HPDE6-E6E7 (cell line): ENCODE measurements around the gene ZNF366.
"Not testable (repeated sequence)": the region's sequence is repeated elsewhere in the genome, so short reads cannot be mapped to it uniquely, and the experiment has no call there.

Experiments used
- DNase-seq: peaks from one replicate; pipeline ENCODE4 v3.0.0; 2011; ENCODE audit warnings: missing footprints; ENCODE audit errors: extremely low spot score

Gene ZNF366

GRCh38 chr5:72407541-72407940 lies 99.7 kb downstream of the ZNF366 start:
- DNase-seq: no peak

- DNase-seq: no peak
These were observed 100.1 kb downstream of the ZNF366 start for GRCh38 chr5:72407078-72407477.

DNA sequence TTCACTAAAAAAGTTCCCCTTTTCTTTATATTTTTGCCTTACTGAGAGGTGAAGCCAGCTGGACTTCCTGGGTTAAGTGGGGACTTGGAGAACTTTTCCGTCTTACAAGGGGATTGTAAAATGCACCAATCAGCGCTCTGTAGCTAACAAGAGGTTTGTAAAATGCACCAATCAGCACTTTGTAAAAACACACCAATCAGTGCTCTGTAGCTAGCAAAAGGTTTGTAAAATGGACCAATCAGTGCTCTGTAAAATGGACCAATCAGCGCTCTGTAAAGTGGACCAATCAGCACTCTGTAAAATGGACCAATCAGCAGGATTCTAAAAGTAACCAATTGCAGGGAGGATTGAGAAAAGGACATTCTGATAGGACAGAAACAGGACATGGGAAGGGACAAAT lies 102.4 kb downstream of the ZNF366 start:
- DNase-seq: not testable (repeated sequence)

GRCh38 chr5:72402959-72403628 lies 104.1 kb downstream of the ZNF366 start:
- no peak for DNase-seq

- DNase-seq: no peak
These were observed 104.8 kb downstream of the ZNF366 start for GRCh38 chr5:72402381-72402890.

GRCh38 chr5:72400950-72401349 lies 106.3 kb downstream of the ZNF366 start:
- no peak for DNase-seq

- DNase-seq: no peak
These were observed 109.4 kb downstream of the ZNF366 start for GRCh38 chr5:72397836-72398235.

GRCh38 chr5:72394688-72395087 lies 112.5 kb downstream of the ZNF366 start:
- no peak for DNase-seq

- no peak for DNase-seq
These were observed 114.2 kb downstream of the ZNF366 start for GRCh38 chr5:72393052-72393451.
